ENCODE measurements around the gene ZNF547. TPM values are rescaled to one million over a fixed set of nuclear protein-coding genes. Genes with fewer than 3 reads are reported as not detected.

The ZNF547 gene
- total RNA-seq, 2 donors from 2014 or later: 3.9 TPM; not detected in 1

- no peak overlapping the region for H3K4me3 ChIP-seq
- DNase-seq (no peak), ATAC-seq (no peak)
- WGBS, 2 donors: 98 to 100% methylated on average over 3 of the region's 3 CpGs
- H3K4me1 ChIP-seq: no peaks in the 10 kb centered on the region
- H3K9me3 ChIP-seq: peaks cover 0 to 54% (median 0%) of the 10 kb centered on the region in 3 donors
- no peaks in the 10 kb centered on the region for H3K27me3 ChIP-seq
- peaks cover 10 to 12% of the 10 kb centered on the region in 2 donors for H3K36me3 ChIP-seq (replicated peaks in 1 of 2; ENCODE audit: insufficient read depth in 1 of 2, low read depth in 2 of 2)
- no peak for TF ChIP-seq POLR2A (IDR thresholded peaks at IDR 0.05)
- TF ChIP-seq, protein P1, sequence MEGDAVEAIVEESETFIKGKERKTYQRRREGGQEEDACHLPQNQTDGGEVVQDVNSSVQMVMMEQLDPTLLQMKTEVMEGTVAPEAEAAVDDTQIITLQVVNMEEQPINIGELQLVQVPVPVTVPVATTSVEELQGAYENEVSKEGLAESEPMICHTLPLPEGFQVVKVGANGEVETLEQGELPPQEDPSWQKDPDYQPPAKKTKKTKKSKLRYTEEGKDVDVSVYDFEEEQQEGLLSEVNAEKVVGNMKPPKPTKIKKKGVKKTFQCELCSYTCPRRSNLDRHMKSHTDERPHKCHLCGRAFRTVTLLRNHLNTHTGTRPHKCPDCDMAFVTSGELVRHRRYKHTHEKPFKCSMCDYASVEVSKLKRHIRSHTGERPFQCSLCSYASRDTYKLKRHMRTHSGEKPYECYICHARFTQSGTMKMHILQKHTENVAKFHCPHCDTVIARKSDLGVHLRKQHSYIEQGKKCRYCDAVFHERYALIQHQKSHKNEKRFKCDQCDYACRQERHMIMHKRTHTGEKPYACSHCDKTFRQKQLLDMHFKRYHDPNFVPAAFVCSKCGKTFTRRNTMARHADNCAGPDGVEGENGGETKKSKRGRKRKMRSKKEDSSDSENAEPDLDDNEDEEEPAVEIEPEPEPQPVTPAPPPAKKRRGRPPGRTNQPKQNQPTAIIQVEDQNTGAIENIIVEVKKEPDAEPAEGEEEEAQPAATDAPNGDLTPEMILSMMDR (IDR thresholded peaks at IDR 0.05): no peak
- intact Hi-C loops (cut with DNase I): no loop called here
- no peak overlapping the region for H3K27ac ChIP-seq
Observed at GRCh38 chr19:57421037-57421436, 57.7 kb downstream of the ZNF547 start.

Other genes starting within 250 kb of the ZNF547 start
- not detected for gene USP29, start 243.6 kb upstream of the ZNF547 start, total RNA-seq
- not detected for gene ZIM3, start 218.3 kb upstream of the ZNF547 start, total RNA-seq
- gene DUXA, start 196.1 kb upstream of the ZNF547 start, total RNA-seq: not detected
- gene ZNF264, start 172.1 kb upstream of the ZNF547 start, total RNA-seq: 10 to 100 TPM; 17.1 to 35.0 TPM
- gene AURKC, start 132.5 kb upstream of the ZNF547 start, total RNA-seq: not detected
- 10 to 100 TPM in 1 of 2 donors, 1 to 10 TPM in 1; 8.8 to 13.8 TPM for gene ZNF805, start 122.9 kb upstream of the ZNF547 start, total RNA-seq
- 10 to 100 TPM; 22.7 to 30.1 TPM for gene ZNF460, start 83.1 kb upstream of the ZNF547 start, total RNA-seq
- 1 to 10 TPM in 1 of 2 donors, under 1 TPM in 1; 0.33 to 3.9 TPM for gene ZNF543, start 43.1 kb upstream of the ZNF547 start, total RNA-seq
- 1 to 10 TPM; 2.9 to 4.0 TPM for gene ZNF304, start 12.3 kb upstream of the ZNF547 start, total RNA-seq
- 1 to 10 TPM; 2.6 to 8.6 TPM for gene TRAPPC2B, start within 50 bp of the ZNF547 start, total RNA-seq
- gene ZNF548, start 26.3 kb downstream of the ZNF547 start, total RNA-seq: 1 to 10 TPM; 6.6 to 7.5 TPM
- gene ZNF17, start 47.6 kb downstream of the ZNF547 start, total RNA-seq: 1 to 10 TPM; 3.6 to 9.1 TPM
- gene ZNF749, start 71.8 kb downstream of the ZNF547 start, total RNA-seq: 10 to 100 TPM in 1 of 2 donors, 1 to 10 TPM in 1; 1.8 to 17.8 TPM
- under 1 TPM in 1 of 2 donors, not detected in 1; 0.78 TPM for gene VN1R1, start 93.6 kb downstream of the ZNF547 start, total RNA-seq
- gene ZNF772, start 114.0 kb downstream of the ZNF547 start, total RNA-seq: 1 to 10 TPM; 2.9 to 7.9 TPM
- gene ZNF419, start 124.2 kb downstream of the ZNF547 start, total RNA-seq: 10 to 100 TPM in 1 of 2 donors, 1 to 10 TPM in 1; 8.6 to 21.3 TPM
- gene ZNF773, start 136.4 kb downstream of the ZNF547 start, total RNA-seq: 1 to 10 TPM; 1.6 to 2.0 TPM
- 1 to 10 TPM in 1 of 2 donors, under 1 TPM in 1; 0.66 to 2.3 TPM for gene ZNF549, start 163.8 kb downstream of the ZNF547 start, total RNA-seq
- gene ZNF550, start 196.3 kb downstream of the ZNF547 start, total RNA-seq: 1 to 10 TPM; 4.9 to 5.7 TPM
- gene ZNF416, start 215.4 kb downstream of the ZNF547 start, total RNA-seq: 1 to 10 TPM in 1 of 2 donors, under 1 TPM in 1; 0.66 to 2.1 TPM
- 1 to 10 TPM in 1 of 2 donors, under 1 TPM in 1; 0.78 to 3.3 TPM for gene ZIK1, start 220.6 kb downstream of the ZNF547 start, total RNA-seq
- 1 to 10 TPM in 1 of 2 donors, under 1 TPM in 1; 0.78 to 2.6 TPM for gene ZNF530, start 236.3 kb downstream of the ZNF547 start, total RNA-seq

All from body of pancreas (tissue), 4 donors.